ENCODE measurements around the gene IRX6. TPM values are rescaled to one million over a fixed set of nuclear protein-coding genes. Genes with fewer than 3 reads are reported as not detected.

Gene IRX6
- total RNA-seq, 1 donor from 2014 or later = 0.49 TPM

Small RNAs within 50 kb of the gene (small RNA-seq; reads per million reads assigned to genes)
- not detected for gene RN7SL841P

Other genes with a start within 250 kb of the IRX6 start
- gene MMP2, start 155.0 kb downstream of the IRX6 start, total RNA-seq = 296 TPM
- 11.3 TPM for gene LPCAT2, start 184.9 kb downstream of the IRX6 start, total RNA-seq
- 33.9 TPM for gene CAPNS2, start 242.5 kb downstream of the IRX6 start, total RNA-seq

All from vagina (tissue), 1 donor.